Renal pelvis (tissue), 4 donors: ENCODE data around the gene ZBTB7C. TPM values are rescaled to one million over a fixed set of nuclear protein-coding genes. Genes with fewer than 3 reads are reported as not detected.

Experiments used
- DNase-seq: peaks from one replicate; pipeline ENCODE4 v3.0.0-alpha.2; 2013
- polyA plus RNA-seq, 3 donors: library from polyadenylated mRNA; unstranded; fragments of 120-200 nt; gene quantifications; one replicate each; pipeline ENCODE4 v1.2.1, GENCODE V29; 2013; ENCODE audit not compliant: insufficient read length in 3 of 3

The ZBTB7C gene
- polyA plus RNA-seq, 3 donors: 14.0 to 16.8 (median 16.7) TPM

GRCh38 chr18:48167897-48168253 lies 241.3 kb downstream of the ZBTB7C start:
- DNase-seq: no peak

GRCh38 chr18:48166336-48166875 lies 242.8 kb downstream of the ZBTB7C start:
- DNase-seq: no peak

GRCh38 chr18:48165111-48165866 lies 243.9 kb downstream of the ZBTB7C start:
- no peak for DNase-seq

GRCh38 chr18:48164701-48165100 lies 244.5 kb downstream of the ZBTB7C start:
- DNase-seq: no peak

- no peak for DNase-seq
These were observed 245.1 kb downstream of the ZBTB7C start for GRCh38 chr18:48164116-48164515.

GRCh38 chr18:48163738-48164115 lies 245.5 kb downstream of the ZBTB7C start:
- DNase-seq: no peak

GRCh38 chr18:48162956-48163737 lies 246.0 kb downstream of the ZBTB7C start:
- DNase-seq: no peak

- DNase-seq: no peak
These were observed 247.1 kb downstream of the ZBTB7C start for GRCh38 chr18:48161911-48162698.

GRCh38 chr18:48161191-48161910 lies 247.8 kb downstream of the ZBTB7C start:
- DNase-seq: peak; percentile 85

GRCh38 chr18:48160622-48161021 lies 248.6 kb downstream of the ZBTB7C start:
- no peak for DNase-seq

- no peak for DNase-seq
These were observed 249.4 kb downstream of the ZBTB7C start for GRCh38 chr18:48159816-48160215.

- DNase-seq: no peak
These were observed 250.5 kb downstream of the ZBTB7C start for GRCh38 chr18:48158721-48159120.

GRCh38 chr18:48157956-48158355 lies 251.2 kb downstream of the ZBTB7C start:
- DNase-seq: no peak

- DNase-seq: no peak
These were observed 253.3 kb downstream of the ZBTB7C start for GRCh38 chr18:48155856-48156255.

- DNase-seq: no peak
These were observed 254.4 kb downstream of the ZBTB7C start for GRCh38 chr18:48154828-48155227.

- DNase-seq: no peak
These were observed 255.3 kb downstream of the ZBTB7C start for GRCh38 chr18:48153613-48154481.

- no peak for DNase-seq
These were observed 256.6 kb downstream of the ZBTB7C start for GRCh38 chr18:48152549-48152948.

GRCh38 chr18:48151421-48152065 lies 257.6 kb downstream of the ZBTB7C start:
- no peak for DNase-seq

GRCh38 chr18:48149020-48149685 lies 260.0 kb downstream of the ZBTB7C start:
- no peak for DNase-seq
